ENCODE measurements around the gene ZNF423.

ZNF423 gene

GRCh38 chr16:49465661-49466528, 390.0 kb downstream of the ZNF423 start:
- DNase-seq: no peak

GRCh38 chr16:49464877-49465504, 390.9 kb downstream of the ZNF423 start:
- DNase-seq: no peak

- DNase-seq: no peak
Measured at GRCh38 chr16:49464093-49464492, 391.8 kb downstream of the ZNF423 start.

- no peak for DNase-seq
Measured at GRCh38 chr16:49463529-49463928, 392.4 kb downstream of the ZNF423 start.

DNA sequence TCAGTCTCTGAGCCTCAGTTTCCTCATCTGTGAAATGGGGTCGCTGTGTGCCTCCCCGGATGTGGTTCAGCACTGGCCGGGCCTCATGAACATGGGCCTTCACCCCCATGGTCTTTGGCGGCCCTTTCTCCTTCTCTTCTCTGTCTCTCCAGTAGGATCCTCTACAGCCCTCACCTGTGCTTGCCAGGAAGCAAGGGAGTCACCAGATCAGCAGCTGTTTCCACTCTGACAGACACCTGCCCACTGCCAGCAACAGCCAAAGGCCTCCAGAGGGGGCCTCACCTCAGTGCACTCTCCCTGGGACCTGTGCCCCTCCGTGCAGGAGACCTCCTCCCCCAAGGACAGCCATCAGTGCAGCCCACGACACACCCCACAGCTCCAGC, 392.9 kb downstream of the ZNF423 start:
- peak; percentile 21 for DNase-seq

- no peak for DNase-seq
Measured at GRCh38 chr16:49462362-49462988, 393.4 kb downstream of the ZNF423 start.

DNA sequence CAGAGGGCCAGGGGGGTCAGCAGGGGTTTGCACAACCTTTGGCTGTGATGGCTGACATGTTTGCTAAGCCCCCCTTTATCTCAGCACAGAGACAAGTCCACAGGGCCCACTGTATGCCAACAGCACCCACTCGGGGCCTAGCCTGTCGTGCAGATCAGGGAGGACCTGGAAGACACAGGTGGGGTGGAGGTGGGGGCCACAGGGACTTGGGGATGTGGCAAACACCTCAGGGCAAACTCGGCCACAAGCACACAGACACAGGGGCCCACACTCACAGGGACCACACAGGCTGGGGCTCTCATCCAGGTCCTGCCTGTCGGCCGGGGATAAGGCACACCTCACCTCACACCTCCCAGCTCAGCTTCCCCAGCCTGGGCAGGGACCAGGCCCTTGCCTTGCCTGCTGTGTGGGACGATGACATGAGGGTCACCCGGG, 394.4 kb downstream of the ZNF423 start:
- no peak for DNase-seq

GRCh38 chr16:49460786-49461470, 395.0 kb downstream of the ZNF423 start:
- no peak for DNase-seq

GRCh38 chr16:49459953-49460735, 395.8 kb downstream of the ZNF423 start:
- DNase-seq: no peak

DNA sequence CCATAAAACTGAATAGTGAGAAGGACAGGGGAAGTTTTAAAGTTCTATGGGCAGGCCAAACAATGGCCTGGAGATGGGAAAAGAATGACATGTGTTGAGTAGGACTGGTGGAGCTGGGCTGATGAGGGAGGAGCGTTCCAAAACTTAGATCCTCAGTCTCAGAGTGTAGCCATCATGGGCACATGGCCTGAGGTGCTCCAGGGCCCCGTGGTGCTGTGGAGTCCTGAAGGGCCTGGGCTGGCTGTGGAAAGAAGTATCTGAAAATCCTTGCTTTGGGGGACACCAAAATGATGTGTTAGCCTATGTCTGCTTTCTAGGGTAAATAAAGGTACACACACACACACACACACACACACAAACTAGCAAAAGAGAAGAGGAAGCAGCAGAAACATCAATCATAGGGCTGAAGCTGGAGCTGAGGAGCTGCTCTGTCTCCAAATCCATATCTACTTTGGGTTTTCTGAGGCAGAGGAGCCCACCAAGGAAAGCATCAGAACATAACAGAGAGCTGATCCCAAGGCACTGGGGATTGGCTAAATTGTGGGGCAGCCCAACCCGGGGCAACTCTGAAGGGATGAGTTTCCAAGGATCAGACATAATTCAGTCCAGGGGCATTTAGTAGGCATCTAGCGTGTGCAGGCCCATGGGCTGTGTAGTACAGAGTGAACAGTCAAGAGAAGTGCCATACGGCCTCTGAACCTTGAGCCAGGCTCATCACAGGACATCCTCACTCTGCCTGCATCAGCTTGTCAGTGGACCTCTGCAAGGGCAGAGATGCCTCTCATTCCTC, 397.1 kb downstream of the ZNF423 start:
- DNase-seq: no peak

DNA sequence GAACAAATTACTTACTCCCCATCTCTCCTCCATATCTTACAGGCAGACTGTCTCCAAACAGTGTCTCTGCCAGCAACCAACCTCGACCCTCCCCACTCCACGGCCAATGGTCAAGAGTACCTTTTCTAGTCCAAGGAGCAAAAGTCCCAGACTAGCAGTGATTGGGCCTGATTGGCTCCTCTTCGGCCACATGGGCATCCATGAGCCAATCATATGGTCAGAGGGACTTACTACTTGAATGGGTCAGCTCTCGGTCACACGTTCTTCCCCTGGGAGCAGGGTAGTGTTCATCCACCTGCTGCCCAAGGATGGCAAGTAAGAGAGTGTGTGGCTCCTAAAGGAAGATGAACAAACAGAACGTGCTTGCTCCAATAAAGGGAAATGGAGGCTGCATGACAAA, 397.7 kb downstream of the ZNF423 start:
- no peak for DNase-seq

GRCh38 chr16:49457196-49457595, 398.7 kb downstream of the ZNF423 start:
- DNase-seq: no peak

GRCh38 chr16:49456763-49457162, 399.1 kb downstream of the ZNF423 start:
- DNase-seq: no peak

DNA sequence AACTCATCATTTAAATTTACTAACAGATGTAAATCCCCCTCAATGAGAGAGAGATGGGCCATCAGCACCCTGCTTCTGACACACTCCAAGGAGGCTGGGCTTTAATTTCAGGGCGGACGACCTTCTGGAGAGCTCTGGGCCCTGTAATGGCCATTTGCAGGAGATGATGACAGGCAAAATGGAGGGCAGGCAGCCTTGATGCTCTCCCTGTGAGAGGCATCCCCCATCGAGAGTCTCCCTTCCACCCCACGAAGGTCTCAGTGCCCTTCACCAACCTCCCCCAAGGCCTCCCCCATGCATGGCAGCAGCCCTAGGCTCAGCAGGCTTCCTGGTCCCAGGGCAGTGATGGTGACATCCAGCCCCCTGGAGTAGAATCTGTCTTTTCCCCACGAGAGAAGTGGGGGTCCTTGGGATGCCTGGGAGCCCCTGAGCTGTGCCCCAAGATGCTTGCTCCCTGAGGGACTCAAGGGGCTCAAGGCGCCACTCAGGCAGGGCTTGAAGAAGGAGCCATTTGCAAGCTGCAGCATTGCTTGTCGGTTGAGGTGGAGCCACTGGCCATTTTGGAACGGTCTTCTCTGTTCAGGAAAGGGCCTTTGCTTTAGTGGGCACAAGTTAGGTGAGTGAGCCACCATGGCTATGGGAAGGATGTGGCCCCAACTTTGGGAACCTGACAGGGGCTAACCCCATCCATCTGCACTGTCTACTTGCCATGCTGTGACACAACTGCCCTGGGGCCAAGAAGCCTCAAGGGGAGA, 399.7 kb downstream of the ZNF423 start:
- DNase-seq: no peak

GRCh38 chr16:49455181-49455990, 400.5 kb downstream of the ZNF423 start:
- no peak for DNase-seq

- no peak for DNase-seq
Measured at GRCh38 chr16:49454426-49455180, 401.3 kb downstream of the ZNF423 start.

DNA sequence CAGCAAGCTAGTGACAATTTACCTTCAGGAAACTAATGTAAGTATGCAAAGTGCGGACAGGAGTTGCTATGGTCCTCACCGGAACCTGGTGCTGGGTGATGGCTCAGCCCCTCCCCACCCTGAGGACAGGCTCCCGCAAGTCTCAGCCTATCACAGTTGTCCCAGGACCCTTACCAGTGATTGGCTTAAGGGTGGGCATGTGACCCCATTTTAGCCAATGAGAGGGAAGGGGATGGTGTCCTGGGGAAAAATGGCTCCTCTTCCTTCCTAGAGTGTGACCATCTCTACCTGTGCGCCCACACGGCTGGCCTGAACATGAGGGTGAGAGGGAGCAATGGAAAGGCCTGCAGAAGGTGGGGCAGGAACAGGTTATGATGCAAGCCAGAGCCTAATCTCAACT, 401.9 kb downstream of the ZNF423 start:
- no peak for DNase-seq

DNA sequence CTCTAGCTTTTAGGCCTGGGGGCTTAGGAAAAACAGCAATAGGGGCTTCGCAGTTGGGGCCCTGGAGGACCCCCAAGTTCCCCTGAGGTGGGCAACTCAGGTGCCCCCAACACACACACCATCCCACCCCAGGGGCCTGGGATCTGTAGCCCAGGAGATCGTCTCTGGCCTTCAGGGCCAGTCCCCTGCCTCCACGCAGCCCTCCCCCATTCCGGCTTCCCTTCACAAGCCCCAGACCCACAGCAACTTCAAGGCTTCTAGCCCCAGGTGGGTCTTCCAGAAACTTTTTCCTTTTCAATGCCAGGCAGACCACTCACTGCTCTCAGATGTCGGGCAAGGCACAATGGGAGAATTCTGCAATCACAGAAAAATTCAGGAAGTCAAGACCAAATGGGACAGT, 402.9 kb downstream of the ZNF423 start:
- no peak for DNase-seq

DNA sequence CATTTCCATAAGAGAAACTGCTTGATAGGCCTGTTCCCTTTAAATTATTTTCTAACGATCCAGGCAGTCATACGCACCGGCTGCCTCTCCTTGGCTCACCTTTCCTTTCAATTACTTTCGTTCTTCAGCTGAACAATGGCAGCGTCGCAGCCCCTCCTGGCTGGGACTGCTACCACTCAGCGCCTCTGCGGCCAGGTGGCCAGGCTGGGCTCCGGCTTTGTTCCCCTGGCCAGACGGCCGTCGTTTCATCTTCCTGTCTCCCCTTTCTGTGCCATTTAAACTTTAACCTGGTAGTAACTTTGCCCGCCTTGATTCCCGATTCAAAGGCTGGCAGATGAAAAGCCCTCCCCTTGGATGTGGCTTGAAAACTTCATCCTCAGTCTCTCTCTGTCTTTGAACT, 403.3 kb downstream of the ZNF423 start:
- no peak for DNase-seq
